Measurements from ENCODE around the gene LCAT.
"Not testable (repeated sequence)": the region's sequence is repeated elsewhere in the genome, so short reads cannot be mapped to it uniquely, and the experiment has no call there.

Gene LCAT

GRCh38 chr16:67915496-67915769, 28.5 kb downstream of the LCAT start:
- H3K4me1 ChIP-seq (ENCODE audit: control insufficient read depth, insufficient read depth, low read depth, low read length) = peaks cover 31% of the 10 kb centered on the region
- H3K14ac ChIP-seq (ENCODE audit: low read length in 2 of 2); H3K4me2 ChIP-seq (ENCODE audit: low read length, poor library complexity, severe bottlenecking); H3K9me3 ChIP-seq (ENCODE audit: control insufficient read depth, low read length); H3K27ac ChIP-seq (ENCODE audit: low read length, poor library complexity, severe bottlenecking); H2AK5ac ChIP-seq (ENCODE audit: low read length, severe bottlenecking); H3K18ac ChIP-seq (ENCODE audit: low read depth in 1 of 2, low read length in 2 of 2); H2BK12ac ChIP-seq (ENCODE audit: low read length in 2 of 2); H2AFZ ChIP-seq (ENCODE audit: low read depth, low read length); H3K4me3 ChIP-seq (ENCODE audit: insufficient read depth in 1 of 2, low read depth in 1 of 2, low read length in 2 of 2); H2BK15ac ChIP-seq (ENCODE audit: low read depth, poor library complexity, severe bottlenecking); H3K23ac ChIP-seq (ENCODE audit: low read length in 2 of 2); DNase-seq; H4K91ac ChIP-seq (ENCODE audit: low read length); H3K4ac ChIP-seq (ENCODE audit: low read depth in 1 of 2, low read length in 2 of 2); H3K9ac ChIP-seq (ENCODE audit: low read length); H2BK5ac ChIP-seq (ENCODE audit: low read depth, low read length, poor library complexity, severe bottlenecking); H2BK120ac ChIP-seq (ENCODE audit: low read depth, low read length); H4K8ac ChIP-seq (ENCODE audit: low read length); H3K27me3 ChIP-seq (ENCODE audit: control insufficient read depth in 1 of 2, insufficient read depth in 1 of 2, low read length in 2 of 2): not testable (repeated sequence)
- H3K36me3 ChIP-seq (ENCODE audit: control insufficient read depth in 1 of 2, insufficient read depth in 2 of 2, low read depth in 1 of 2, low read length in 2 of 2) = peaks cover 27 to 67% of the 10 kb centered on the region in 2 experiments
- H3K79me1 ChIP-seq (replicated peaks; ENCODE audit: low read length, poor library complexity, severe bottlenecking) = peaks cover 58% of the 10 kb centered on the region
- 71% methylated on average over 1 of the region's 2 CpGs for WGBS

GRCh38 chr16:67914758-67915495, 29.0 kb downstream of the LCAT start:
- DNase-seq = no peak
- H3K14ac ChIP-seq (ENCODE audit: low read length in 2 of 2) = no peak overlapping the region
- no peak overlapping the region for H3K4me3 ChIP-seq (ENCODE audit: insufficient read depth in 1 of 2, low read depth in 1 of 2, low read length in 2 of 2)
- no peak overlapping the region for H4K91ac ChIP-seq (ENCODE audit: low read length)
- no peak overlapping the region for H2BK120ac ChIP-seq (ENCODE audit: low read depth, low read length)
- no peak overlapping the region for H3K4me2 ChIP-seq (ENCODE audit: low read length, poor library complexity, severe bottlenecking)
- H2BK5ac ChIP-seq (ENCODE audit: low read depth, low read length, poor library complexity, severe bottlenecking) = no peak overlapping the region
- no peak overlapping the region for H3K23ac ChIP-seq (ENCODE audit: low read length in 2 of 2)
- H2BK12ac ChIP-seq (ENCODE audit: low read length in 2 of 2) = no peak overlapping the region
- peaks cover 55% of the 10 kb centered on the region for H3K79me1 ChIP-seq (replicated peaks; ENCODE audit: low read length, poor library complexity, severe bottlenecking)
- H3K9me3 ChIP-seq (ENCODE audit: control insufficient read depth, low read length) = no peaks in the 10 kb centered on the region
- 87% methylated on average over 6 of the region's 7 CpGs for WGBS
- H2AFZ ChIP-seq (ENCODE audit: low read depth, low read length) = no peak overlapping the region
- H3K36me3 ChIP-seq (ENCODE audit: control insufficient read depth in 1 of 2, insufficient read depth in 2 of 2, low read depth in 1 of 2, low read length in 2 of 2) = peaks cover 30 to 64% of the 10 kb centered on the region in 2 experiments
- no peak overlapping the region for H3K18ac ChIP-seq (ENCODE audit: low read depth in 1 of 2, low read length in 2 of 2)
- H3K27me3 ChIP-seq (ENCODE audit: control insufficient read depth in 1 of 2, insufficient read depth in 1 of 2, low read length in 2 of 2) = no peaks in the 10 kb centered on the region
- no peak overlapping the region for H3K4ac ChIP-seq (ENCODE audit: low read depth in 1 of 2, low read length in 2 of 2)
- H3K27ac ChIP-seq (ENCODE audit: low read length, poor library complexity, severe bottlenecking) = no peak overlapping the region
- H2AK5ac ChIP-seq (ENCODE audit: low read length, severe bottlenecking) = no peak overlapping the region
- H3K9ac ChIP-seq (ENCODE audit: low read length) = no peak overlapping the region
- H3K4me1 ChIP-seq (ENCODE audit: control insufficient read depth, insufficient read depth, low read depth, low read length) = peaks cover 35% of the 10 kb centered on the region
- no peak overlapping the region for H4K8ac ChIP-seq (ENCODE audit: low read length)
- no peak overlapping the region for H2BK15ac ChIP-seq (ENCODE audit: low read depth, poor library complexity, severe bottlenecking)

GRCh38 chr16:67910158-67910557, 33.8 kb downstream of the LCAT start:
- peak overlapping the region; percentile 49 for H3K27ac ChIP-seq (ENCODE audit: low read length, poor library complexity, severe bottlenecking)
- no peaks in the 10 kb centered on the region for H3K27me3 ChIP-seq (ENCODE audit: control insufficient read depth in 1 of 2, insufficient read depth in 1 of 2, low read length in 2 of 2)
- H4K8ac ChIP-seq (ENCODE audit: low read length) = no peak overlapping the region
- H2AFZ ChIP-seq (ENCODE audit: low read depth, low read length) = no peak overlapping the region
- DNase-seq = peak; percentile 54
- no peak overlapping the region for H2AK5ac ChIP-seq (ENCODE audit: low read length, severe bottlenecking)
- peaks cover 9% of the 10 kb centered on the region for H3K4me1 ChIP-seq (ENCODE audit: control insufficient read depth, insufficient read depth, low read depth, low read length)
- H3K14ac ChIP-seq (ENCODE audit: low read length in 2 of 2) = no peak overlapping the region
- H3K9me3 ChIP-seq (ENCODE audit: control insufficient read depth, low read length) = no peaks in the 10 kb centered on the region
- no peak overlapping the region for H3K18ac ChIP-seq (ENCODE audit: low read depth in 1 of 2, low read length in 2 of 2)
- H2BK12ac ChIP-seq (ENCODE audit: low read length in 2 of 2) = no peak overlapping the region
- no peak overlapping the region for H2BK5ac ChIP-seq (ENCODE audit: low read depth, low read length, poor library complexity, severe bottlenecking)
- no peak overlapping the region for H3K4ac ChIP-seq (ENCODE audit: low read depth in 1 of 2, low read length in 2 of 2)
- no peak overlapping the region for H3K23ac ChIP-seq (ENCODE audit: low read length in 2 of 2)
- H2BK120ac ChIP-seq (ENCODE audit: low read depth, low read length) = no peak overlapping the region
- H3K79me1 ChIP-seq (replicated peaks; ENCODE audit: low read length, poor library complexity, severe bottlenecking) = peaks cover 42% of the 10 kb centered on the region
- H3K36me3 ChIP-seq (ENCODE audit: control insufficient read depth in 1 of 2, insufficient read depth in 2 of 2, low read depth in 1 of 2, low read length in 2 of 2) = peaks cover 37 to 39% of the 10 kb centered on the region in 2 experiments
- H3K4me2 ChIP-seq (ENCODE audit: low read length, poor library complexity, severe bottlenecking) = no peak overlapping the region
- H4K91ac ChIP-seq (ENCODE audit: low read length) = no peak overlapping the region
- no peak overlapping the region for H3K4me3 ChIP-seq (ENCODE audit: insufficient read depth in 1 of 2, low read depth in 1 of 2, low read length in 2 of 2)
- H3K9ac ChIP-seq (ENCODE audit: low read length) = peak overlapping the region; percentile 10
- H2BK15ac ChIP-seq (ENCODE audit: low read depth, poor library complexity, severe bottlenecking) = no peak overlapping the region
- 88% methylated on average over 2 of the region's 2 CpGs for WGBS

- peak overlapping the region; percentile 33 for H2AK5ac ChIP-seq (ENCODE audit: low read length, severe bottlenecking)
- H2BK5ac ChIP-seq (ENCODE audit: low read depth, low read length, poor library complexity, severe bottlenecking) = no peak overlapping the region
- no peak overlapping the region for H2BK12ac ChIP-seq (ENCODE audit: low read length in 2 of 2)
- peaks cover 9% of the 10 kb centered on the region for H3K4me1 ChIP-seq (ENCODE audit: control insufficient read depth, insufficient read depth, low read depth, low read length)
- H3K4me3 ChIP-seq (ENCODE audit: insufficient read depth in 1 of 2, low read depth in 1 of 2, low read length in 2 of 2) = no peak overlapping the region
- no peak overlapping the region for H3K9ac ChIP-seq (ENCODE audit: low read length)
- peaks cover 33 to 37% of the 10 kb centered on the region in 2 experiments for H3K36me3 ChIP-seq (ENCODE audit: control insufficient read depth in 1 of 2, insufficient read depth in 2 of 2, low read depth in 1 of 2, low read length in 2 of 2)
- H3K4me2 ChIP-seq (ENCODE audit: low read length, poor library complexity, severe bottlenecking) = no peak overlapping the region
- H2AFZ ChIP-seq (ENCODE audit: low read depth, low read length) = no peak overlapping the region
- no peaks in the 10 kb centered on the region for H3K27me3 ChIP-seq (ENCODE audit: control insufficient read depth in 1 of 2, insufficient read depth in 1 of 2, low read length in 2 of 2)
- H2BK120ac ChIP-seq (ENCODE audit: low read depth, low read length) = no peak overlapping the region
- no peak overlapping the region for H4K8ac ChIP-seq (ENCODE audit: low read length)
- H3K4ac ChIP-seq (ENCODE audit: low read depth in 1 of 2, low read length in 2 of 2) = no peak overlapping the region
- no peaks in the 10 kb centered on the region for H3K9me3 ChIP-seq (ENCODE audit: control insufficient read depth, low read length)
- no peak for DNase-seq
- 99% methylated on average over 36 of the region's 36 CpGs for WGBS
- H3K18ac ChIP-seq (ENCODE audit: low read depth in 1 of 2, low read length in 2 of 2) = no peak overlapping the region
- no peak overlapping the region for H2BK15ac ChIP-seq (ENCODE audit: low read depth, poor library complexity, severe bottlenecking)
- H3K14ac ChIP-seq (ENCODE audit: low read length in 2 of 2) = no peak overlapping the region
- no peak overlapping the region for H4K91ac ChIP-seq (ENCODE audit: low read length)
- no peak overlapping the region for H3K27ac ChIP-seq (ENCODE audit: low read length, poor library complexity, severe bottlenecking)
- peaks cover 37% of the 10 kb centered on the region for H3K79me1 ChIP-seq (replicated peaks; ENCODE audit: low read length, poor library complexity, severe bottlenecking)
- no peak overlapping the region for H3K23ac ChIP-seq (ENCODE audit: low read length in 2 of 2)
These were observed 34.7 kb downstream of the LCAT start for GRCh38 chr16:67909056-67909742.

All from mesenchymal stem cell (in vitro differentiated cells and primary cell).